SK-N-MC (cell line): Measurements from ENCODE around the gene ADAM10.

Experiments used
- DNase-seq: peaks from one replicate; pipeline ENCODE4 v3.0.0-alpha.2; 2011; ENCODE audit warnings: low read depth, low spot score
- H3K27ac ChIP-seq: fragments of 200-600 bp; sonication (generic); 2 replicates; pipeline ENCODE4 v1.5.1; 2016; ENCODE audit warnings: mixed run types
- H3K36me3 ChIP-seq: fragments of 200-600 bp; sonication (generic); 2 replicates; pipeline ENCODE4 v1.6.1; 2017; ENCODE audit warnings: antibody characterized with exemption, low read length, mixed read lengths; ENCODE audit not compliant: insufficient read depth
- H3K4me3 ChIP-seq: fragments of 200-600 bp; sonication (generic); 2 replicates; pipeline ENCODE4 v1.5.1; 2016
- H3K9ac ChIP-seq: fragments of 200-600 bp; sonication (generic); 2 replicates; pipeline ENCODE4 v1.8.0; 2017; ENCODE audit warnings: mixed run types, mixed read lengths; ENCODE audit not compliant: insufficient read length
- H3K9me3 ChIP-seq: fragments of 200-600 bp; sonication (generic); 2 replicates; pipeline ENCODE4 v1.6.1; 2017; ENCODE audit warnings: low read depth, mild to moderate bottlenecking, antibody characterized with exemption, low read length, moderate library complexity, mixed read lengths
- EZH2 ChIP-seq: fragments of 200-600 bp; sonication (generic); IDR thresholded peaks from one replicate; pipeline ENCODE4 v1.6.1; 2017; ENCODE audit warnings: antibody characterized with exemption
- FOXP2 ChIP-seq: optimal IDR thresholded peaks from 2 replicates; pipeline ENCODE3; 2011; ENCODE audit warnings: mild to moderate bottlenecking, moderate library complexity; ENCODE audit not compliant: insufficient read depth; ENCODE audit errors: extremely low read length, control extremely low read depth
- POLR2AphosphoS5 ChIP-seq: IDR thresholded peaks from 2 replicates; pipeline ENCODE4 v1.6.1; 2012; ENCODE audit warnings: mild to moderate bottlenecking, low read depth, low read length, borderline replicate concordance

Gene ADAM10

GRCh38 chr15:58585693-58586443, 163.6 kb downstream of the ADAM10 start:
- Histone ChIP-seq H3K4me3 (no peak overlapping the region), H3K9ac (no peak overlapping the region), H3K9me3 (no peaks in the 10 kb centered on the region), H3K36me3 (no peaks in the 10 kb centered on the region), H3K27ac (no peak overlapping the region)
- DNase-seq: no peak
- TF ChIP-seq FOXP2 (no peak), POLR2AphosphoS5 (no peak), EZH2 (no peak)

- Histone ChIP-seq H3K36me3 (no peaks in the 10 kb centered on the region), H3K9me3 (no peaks in the 10 kb centered on the region), H3K9ac (no peak overlapping the region), H3K27ac (no peak overlapping the region), H3K4me3 (no peak overlapping the region)
- DNase-seq: no peak
- TF ChIP-seq POLR2AphosphoS5 (no peak), EZH2 (no peak), FOXP2 (no peak)
Measured at GRCh38 chr15:58584789-58585461, 164.6 kb downstream of the ADAM10 start.

GRCh38 chr15:58583171-58583908, 166.2 kb downstream of the ADAM10 start:
- no peak overlapping the region for H3K9ac ChIP-seq
- H3K4me3 ChIP-seq: no peak overlapping the region
- TF ChIP-seq EZH2 (no peak), POLR2AphosphoS5 (no peak), FOXP2 (no peak)
- no peak for DNase-seq
- no peaks in the 10 kb centered on the region for H3K9me3 ChIP-seq
- no peaks in the 10 kb centered on the region for H3K36me3 ChIP-seq
- no peak overlapping the region for H3K27ac ChIP-seq

- H3K36me3 ChIP-seq: no peaks in the 10 kb centered on the region
- TF ChIP-seq FOXP2: no peak
- TF ChIP-seq POLR2AphosphoS5: no peak
- no peak for TF ChIP-seq EZH2
- H3K9me3 ChIP-seq: no peaks in the 10 kb centered on the region
- no peak overlapping the region for H3K27ac ChIP-seq
- no peak overlapping the region for H3K4me3 ChIP-seq
- DNase-seq: no peak
- H3K9ac ChIP-seq: no peak overlapping the region
Measured at GRCh38 chr15:58582160-58582559, 167.3 kb downstream of the ADAM10 start.

GRCh38 chr15:58576657-58577056, 172.8 kb downstream of the ADAM10 start:
- Histone ChIP-seq H3K9me3 (no peaks in the 10 kb centered on the region), H3K4me3 (no peak overlapping the region), H3K27ac (no peak overlapping the region), H3K9ac (no peak overlapping the region), H3K36me3 (no peaks in the 10 kb centered on the region)
- TF ChIP-seq FOXP2 (no peak), EZH2 (no peak), POLR2AphosphoS5 (no peak)
- DNase-seq: no peak

- H3K27ac ChIP-seq: no peak overlapping the region
- DNase-seq: no peak
- no peak overlapping the region for H3K4me3 ChIP-seq
- H3K36me3 ChIP-seq: no peaks in the 10 kb centered on the region
- H3K9ac ChIP-seq: no peak overlapping the region
- H3K9me3 ChIP-seq: no peaks in the 10 kb centered on the region
- TF ChIP-seq FOXP2 (no peak), POLR2AphosphoS5 (no peak), EZH2 (no peak)
Measured at GRCh38 chr15:58575045-58575786, 174.3 kb downstream of the ADAM10 start.

GRCh38 chr15:58574631-58575030, 174.9 kb downstream of the ADAM10 start:
- H3K9me3 ChIP-seq: no peaks in the 10 kb centered on the region
- no peak for DNase-seq
- no peak overlapping the region for H3K4me3 ChIP-seq
- TF ChIP-seq FOXP2: no peak
- no peak for TF ChIP-seq POLR2AphosphoS5
- TF ChIP-seq EZH2: no peak
- H3K27ac ChIP-seq: no peak overlapping the region
- H3K36me3 ChIP-seq: no peaks in the 10 kb centered on the region
- no peak overlapping the region for H3K9ac ChIP-seq

- Histone ChIP-seq H3K36me3 (no peaks in the 10 kb centered on the region), H3K4me3 (no peak overlapping the region), H3K9ac (no peak overlapping the region), H3K27ac (no peak overlapping the region), H3K9me3 (no peaks in the 10 kb centered on the region)
- TF ChIP-seq FOXP2 (no peak), POLR2AphosphoS5 (no peak), EZH2 (no peak)
- DNase-seq: no peak
Measured at GRCh38 chr15:58573270-58573669, 176.2 kb downstream of the ADAM10 start.
